A673 (cell line): ENCODE measurements around the gene DMBT1. TPM values are rescaled to one million over a fixed set of nuclear protein-coding genes. Genes with fewer than 3 reads are reported as not detected.

Source experiments
- BruUV-seq: library from RNA; stranded (reverse); fragments of 400-500 nt; replicated peaks from 2 replicates; lab custom pipeline; 2021; lab: Mats Ljungman, UMichigan
- CTCF ChIA-PET: fragments of 300-600 bp; sonication (Branson Sonifier 250); formaldehyde crosslinking; loops from one replicate; lab custom pipeline; 2022; ENCODE audit warnings: antibody characterized with exemption; lab: Charles Lee
- POLR2A ChIA-PET: fragments of 300-600 bp; sonication (Branson Sonifier 250); formaldehyde crosslinking; loops from one replicate; lab custom pipeline; 2022; ENCODE audit warnings: antibody characterized with exemption; ENCODE audit not compliant: low non-redundant PET; lab: Charles Lee
- DNase-seq: peaks from one replicate; pipeline ENCODE4 v3.0.0-alpha.2; 2015; ENCODE audit warnings: low spot score
- H3K27ac ChIP-seq: fragments of 200-600 bp; sonication (generic); 2 replicates; pipeline ENCODE4 v1.5.1; 2016; ENCODE audit warnings: mixed run types, low read depth, mild to moderate bottlenecking, mixed read lengths, antibody characterized with exemption, low read length; ENCODE audit not compliant: poor library complexity, severe bottlenecking
- H3K27me3 ChIP-seq: fragments of 200-600 bp; sonication (generic); replicated peaks from 2 replicates; pipeline ENCODE4 v1.6.1; 2017; ENCODE audit warnings: mixed run types, low read depth, mild to moderate bottlenecking, mixed read lengths, antibody characterized with exemption, low read length; ENCODE audit not compliant: insufficient read depth, poor library complexity
- H3K36me3 ChIP-seq: fragments of 200-600 bp; sonication (generic); 2 replicates; pipeline ENCODE4 v1.6.1; 2016; ENCODE audit warnings: mixed run types, mild to moderate bottlenecking, mixed read lengths, antibody characterized with exemption, low read length; ENCODE audit not compliant: insufficient read depth, poor library complexity, severe bottlenecking
- H3K4me1 ChIP-seq: fragments of 200-600 bp; sonication (generic); 2 replicates; pipeline ENCODE4 v1.6.1; 2017; ENCODE audit warnings: mixed run types, mild to moderate bottlenecking, mixed read lengths, antibody characterized with exemption, low read length; ENCODE audit not compliant: insufficient read depth, poor library complexity, severe bottlenecking
- H3K4me3 ChIP-seq: fragments of 200-600 bp; sonication (generic); 2 replicates; pipeline ENCODE4 v1.5.1; 2016; ENCODE audit warnings: low read depth, mixed run types, mild to moderate bottlenecking, mixed read lengths, low read length; ENCODE audit not compliant: poor library complexity, severe bottlenecking
- H3K9me3 ChIP-seq: fragments of 200-600 bp; sonication (generic); 2 replicates; pipeline ENCODE4 v1.6.1; 2016; ENCODE audit warnings: mixed run types, low read depth, mild to moderate bottlenecking, mixed read lengths, antibody characterized with exemption, low read length; ENCODE audit not compliant: poor library complexity, severe bottlenecking
- EZH2 ChIP-seq: fragments of 200-600 bp; sonication (generic); IDR thresholded peaks from 2 replicates; pipeline ENCODE4 v1.6.1; 2017; ENCODE audit warnings: borderline replicate concordance, low read depth, mild to moderate bottlenecking, mixed read lengths, antibody characterized with exemption, low read length; ENCODE audit not compliant: poor library complexity, severe bottlenecking
- intact Hi-C: fragments of 100-400 bp; cut with micrococcal nuclease; formaldehyde crosslinking; loops from one replicate; pipeline ENCODE4 v1.10.0; 2022; ENCODE audit not compliant: unreplicated experiment
- total RNA-seq: library from RNA; stranded (reverse); gene quantifications from 2 replicates; pipeline ENCODE4 v1.2.3, GENCODE V29; 2021
- TF ChIP-seq, protein P1 (sequence below): fragments of 300-800, 200-600 bp; sonication (generic); conservative IDR thresholded peaks from 2 replicates; pipeline ENCODE4 v1.5.1; 2017; ENCODE audit warnings: low read depth, mild to moderate bottlenecking, antibody characterized with exemption, low read length, moderate library complexity, mixed read lengths

Gene DMBT1
- total RNA-seq, 1 experiment from 2014 or later = not detected

DNA sequence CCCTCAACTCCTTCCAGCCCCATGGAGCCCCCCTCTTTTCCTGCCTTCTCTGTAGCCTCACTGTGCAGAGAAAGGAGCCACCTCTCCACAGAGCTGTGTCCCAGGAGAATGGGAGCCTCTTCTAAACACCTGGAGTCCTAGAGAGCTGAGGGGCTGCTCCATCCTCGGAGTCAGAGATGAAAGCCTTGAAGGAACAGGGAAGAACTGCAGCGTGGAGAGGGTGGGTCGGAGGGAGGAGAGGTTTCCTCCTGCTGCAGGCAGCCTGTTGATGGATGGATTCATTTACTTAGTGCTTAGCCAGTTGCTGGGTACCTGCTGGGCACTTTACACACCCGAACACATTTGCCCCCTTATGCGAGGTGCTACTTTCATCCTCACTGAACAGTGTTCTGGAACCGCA lies 100.1 kb downstream of the DMBT1 start:
- no TSS peak for BruUV-seq
- DNase-seq = no peak
- Histone ChIP-seq H3K4me3 (no peak overlapping the region), H3K9me3 (no peaks in the 10 kb centered on the region), H3K27ac (no peak overlapping the region), H3K36me3 (no peaks in the 10 kb centered on the region), H3K27me3 (peaks cover 62% of the 10 kb centered on the region), H3K4me1 (no peaks in the 10 kb centered on the region)
- CTCF ChIA-PET = no interaction called here
- intact Hi-C loops = no loop called here
- TF ChIP-seq, protein P1, sequence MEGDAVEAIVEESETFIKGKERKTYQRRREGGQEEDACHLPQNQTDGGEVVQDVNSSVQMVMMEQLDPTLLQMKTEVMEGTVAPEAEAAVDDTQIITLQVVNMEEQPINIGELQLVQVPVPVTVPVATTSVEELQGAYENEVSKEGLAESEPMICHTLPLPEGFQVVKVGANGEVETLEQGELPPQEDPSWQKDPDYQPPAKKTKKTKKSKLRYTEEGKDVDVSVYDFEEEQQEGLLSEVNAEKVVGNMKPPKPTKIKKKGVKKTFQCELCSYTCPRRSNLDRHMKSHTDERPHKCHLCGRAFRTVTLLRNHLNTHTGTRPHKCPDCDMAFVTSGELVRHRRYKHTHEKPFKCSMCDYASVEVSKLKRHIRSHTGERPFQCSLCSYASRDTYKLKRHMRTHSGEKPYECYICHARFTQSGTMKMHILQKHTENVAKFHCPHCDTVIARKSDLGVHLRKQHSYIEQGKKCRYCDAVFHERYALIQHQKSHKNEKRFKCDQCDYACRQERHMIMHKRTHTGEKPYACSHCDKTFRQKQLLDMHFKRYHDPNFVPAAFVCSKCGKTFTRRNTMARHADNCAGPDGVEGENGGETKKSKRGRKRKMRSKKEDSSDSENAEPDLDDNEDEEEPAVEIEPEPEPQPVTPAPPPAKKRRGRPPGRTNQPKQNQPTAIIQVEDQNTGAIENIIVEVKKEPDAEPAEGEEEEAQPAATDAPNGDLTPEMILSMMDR = no peak
- TF ChIP-seq EZH2 = no peak
- POLR2A ChIA-PET = no interaction called here

DNA sequence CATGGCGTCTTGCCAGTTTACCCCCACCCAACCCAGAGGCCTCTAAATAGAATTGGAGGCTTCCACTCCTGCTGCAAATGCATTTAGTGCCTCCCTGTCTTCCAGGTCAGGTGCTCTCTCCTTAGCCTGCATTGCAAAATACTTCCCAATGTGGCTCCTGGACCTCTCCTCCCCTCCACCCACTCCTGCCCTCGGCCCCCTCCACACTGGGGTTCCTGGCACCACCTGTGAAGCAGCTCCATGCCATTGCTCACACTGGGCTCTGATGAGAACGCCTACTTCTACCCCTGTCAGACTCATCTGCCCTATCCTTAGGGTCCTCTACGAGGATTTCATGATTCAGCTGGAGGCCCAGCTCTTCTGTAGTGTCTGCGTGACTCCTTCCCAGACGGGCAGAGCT lies 101.7 kb downstream of the DMBT1 start:
- peaks cover 62% of the 10 kb centered on the region for H3K27me3 ChIP-seq
- H3K4me3 ChIP-seq = no peak overlapping the region
- ChIA-PET POLR2A (no interaction called here), CTCF (no interaction called here)
- TF ChIP-seq, protein P1 = no peak
- no peak for TF ChIP-seq EZH2
- H3K36me3 ChIP-seq = no peaks in the 10 kb centered on the region
- H3K4me1 ChIP-seq = no peaks in the 10 kb centered on the region
- no peak overlapping the region for H3K27ac ChIP-seq
- intact Hi-C loops = no loop called here
- no TSS peak for BruUV-seq
- no peaks in the 10 kb centered on the region for H3K9me3 ChIP-seq
- DNase-seq = no peak

DNA sequence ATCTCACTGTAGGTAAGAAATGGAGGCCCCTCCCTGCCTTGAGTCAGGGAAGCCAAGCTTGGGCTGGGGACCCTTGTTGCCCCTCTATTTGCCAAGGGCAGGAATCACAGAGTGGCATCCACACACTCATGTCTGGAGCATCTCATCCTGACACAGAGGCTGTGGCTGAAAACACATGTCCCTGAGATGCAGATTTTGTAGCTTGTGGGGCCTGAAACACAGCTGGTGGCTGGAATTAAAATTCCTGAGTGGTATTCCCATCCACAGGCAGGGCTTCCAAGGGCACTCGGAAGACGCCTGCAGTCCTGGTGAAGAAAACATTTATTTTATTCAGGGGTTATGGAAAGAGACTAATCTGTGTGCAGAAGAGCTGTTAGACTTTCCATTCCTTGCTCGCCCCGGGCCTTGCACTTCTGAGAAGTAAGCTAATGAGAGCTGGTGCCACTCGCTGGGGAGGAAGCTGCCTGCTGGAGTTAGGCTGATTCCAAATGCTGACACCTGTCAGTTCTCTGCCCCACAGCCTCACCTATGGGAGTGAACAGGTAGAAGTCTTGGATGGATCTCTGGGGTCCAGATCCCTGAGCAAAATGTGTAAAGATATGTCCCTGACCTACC lies 103.1 kb downstream of the DMBT1 start:
- ChIA-PET POLR2A (no interaction called here), CTCF (interaction anchor here (0.6 kb wide), 1 partner anchor 527 kb away, joined by 3 read pairs; no protein-coding TSS in a partner anchor)
- Histone ChIP-seq H3K4me3 (no peak overlapping the region), H3K4me1 (no peaks in the 10 kb centered on the region), H3K9me3 (no peaks in the 10 kb centered on the region), H3K27ac (no peak overlapping the region), H3K27me3 (peaks cover 58% of the 10 kb centered on the region), H3K36me3 (no peaks in the 10 kb centered on the region)
- TF ChIP-seq EZH2 = no peak
- TF ChIP-seq, protein P1 = no peak
- BruUV-seq = no TSS peak
- intact Hi-C loops = no loop called here
- no peak for DNase-seq
